ENCODE measurements around the gene KRT1.

DNA sequence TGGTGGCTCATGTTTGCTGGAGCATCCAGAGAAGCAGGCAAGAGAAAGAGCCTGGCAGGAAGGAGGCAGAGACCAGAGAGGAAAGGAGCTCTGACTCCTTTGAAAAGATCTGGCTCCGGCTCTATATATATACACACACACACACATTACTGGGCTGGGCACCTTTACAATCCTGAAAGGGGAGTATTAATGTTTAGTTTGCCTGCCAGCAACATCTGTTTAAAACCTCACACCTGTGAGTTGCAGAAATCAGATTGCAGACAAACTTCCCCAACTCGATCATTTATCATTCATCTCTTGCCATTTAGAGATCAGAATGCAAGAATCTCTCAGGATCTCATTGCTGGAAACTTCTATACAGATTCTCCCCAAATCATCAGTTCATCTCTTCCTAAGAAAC, 23.2 kb upstream of the KRT1 start, which contains the start of gene KRT77:
- TF ChIP-seq, protein P1, sequence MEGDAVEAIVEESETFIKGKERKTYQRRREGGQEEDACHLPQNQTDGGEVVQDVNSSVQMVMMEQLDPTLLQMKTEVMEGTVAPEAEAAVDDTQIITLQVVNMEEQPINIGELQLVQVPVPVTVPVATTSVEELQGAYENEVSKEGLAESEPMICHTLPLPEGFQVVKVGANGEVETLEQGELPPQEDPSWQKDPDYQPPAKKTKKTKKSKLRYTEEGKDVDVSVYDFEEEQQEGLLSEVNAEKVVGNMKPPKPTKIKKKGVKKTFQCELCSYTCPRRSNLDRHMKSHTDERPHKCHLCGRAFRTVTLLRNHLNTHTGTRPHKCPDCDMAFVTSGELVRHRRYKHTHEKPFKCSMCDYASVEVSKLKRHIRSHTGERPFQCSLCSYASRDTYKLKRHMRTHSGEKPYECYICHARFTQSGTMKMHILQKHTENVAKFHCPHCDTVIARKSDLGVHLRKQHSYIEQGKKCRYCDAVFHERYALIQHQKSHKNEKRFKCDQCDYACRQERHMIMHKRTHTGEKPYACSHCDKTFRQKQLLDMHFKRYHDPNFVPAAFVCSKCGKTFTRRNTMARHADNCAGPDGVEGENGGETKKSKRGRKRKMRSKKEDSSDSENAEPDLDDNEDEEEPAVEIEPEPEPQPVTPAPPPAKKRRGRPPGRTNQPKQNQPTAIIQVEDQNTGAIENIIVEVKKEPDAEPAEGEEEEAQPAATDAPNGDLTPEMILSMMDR (IDR thresholded peaks at IDR 0.05), result no peak
- TF ChIP-seq EP300 (IDR thresholded peaks at IDR 0.05) (no peak), POLR2A (IDR thresholded peaks at IDR 0.05; ENCODE audit: low read depth) (no peak)

All from esophagus muscularis mucosa (tissue), 4 donors.